Measurements from ENCODE around the gene TMIE. TPM values are rescaled to one million over a fixed set of nuclear protein-coding genes. Genes with fewer than 3 reads are reported as not detected.
A peak's percentile ranks its signal among the peaks of the same experiment; 100 is the strongest.

The TMIE gene
- polyA plus RNA-seq, 1 donor (not counting 4 experiments of a cell fraction or from before 2014, with no cell fraction given), result 0.07 TPM

DNA sequence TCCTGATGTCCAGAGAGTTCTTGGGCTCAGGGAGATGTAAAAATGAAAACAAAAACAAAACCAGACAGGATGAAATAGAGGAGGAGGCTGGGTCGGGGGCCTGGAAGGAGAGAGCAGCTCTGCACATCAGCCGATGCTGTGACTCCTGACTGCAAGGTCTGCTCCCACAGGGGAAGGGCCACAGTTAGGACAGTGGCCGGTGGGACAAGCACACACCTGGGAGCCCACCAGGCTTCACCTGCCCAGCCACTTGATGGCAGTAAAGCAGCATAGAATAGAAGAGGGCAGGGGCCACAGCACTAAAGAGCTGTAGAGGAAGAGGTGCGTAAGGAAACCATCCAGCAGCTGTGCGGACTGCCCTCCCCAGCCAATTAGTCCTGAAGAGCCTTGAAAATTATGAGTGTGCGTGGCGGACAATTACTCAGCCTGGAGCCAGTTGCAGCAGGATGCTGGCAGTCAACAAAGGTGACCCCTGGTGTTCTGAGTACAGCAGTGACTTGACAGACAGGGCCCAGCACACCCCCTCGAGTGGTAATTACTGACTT lies 37.5 kb upstream of the TMIE start:
- TF ChIP-seq CTCF (optimal IDR thresholded peaks at IDR 0.05 in 1 of 3, IDR thresholded peaks at IDR 0.05 in 1 of 3, conservative IDR thresholded peaks at IDR 0.05 in 1 of 3; ENCODE audit: extremely low read depth in 1 of 3, insufficient read depth in 2 of 3, low read length in 3 of 3), result peak in 2 of 3 experiments; percentile 18 to 28
- no peak for TF ChIP-seq EZH2 (IDR thresholded peaks at IDR 0.05; ENCODE audit: low read length)
- Histone ChIP-seq H3K36me3 (ENCODE audit: control insufficient read depth in 2 of 2, extremely low read depth in 1 of 2, insufficient read depth in 2 of 2, low read length in 2 of 2) (no peaks in the 10 kb centered on the region), H3K4me2 (ENCODE audit: control insufficient read depth, extremely low read depth, insufficient read depth, low read depth, low read length) (no peak overlapping the region), H3K9me1 (ENCODE audit: control insufficient read depth, extremely low read depth, insufficient read depth, low read length) (peaks cover 2% of the 10 kb centered on the region), H3K9ac (ENCODE audit: control insufficient read depth, extremely low read depth, insufficient read depth, low read length) (no peak overlapping the region), H3K4me1 (ENCODE audit: control insufficient read depth, extremely low read depth, insufficient read depth, low read length) (peaks cover 20% of the 10 kb centered on the region), H3K79me2 (ENCODE audit: control insufficient read depth, insufficient read depth, low read length) (no peaks in the 10 kb centered on the region), H3K27ac (ENCODE audit: control insufficient read depth, insufficient read depth, low read length) (no peak overlapping the region), H3K27me3 (ENCODE audit: control insufficient read depth, extremely low read depth, insufficient read depth, low read length) (no peaks in the 10 kb centered on the region), H3K9me3 (ENCODE audit: control insufficient read depth, low read depth, low read length) (no peaks in the 10 kb centered on the region), H2AFZ (ENCODE audit: control insufficient read depth, low read length) (no peak overlapping the region), H3K4me3 (ENCODE audit: control insufficient read depth in 2 of 3, extremely low read depth in 1 of 3, insufficient read depth in 2 of 3, low read depth in 1 of 3, low read length in 3 of 3) (no peak overlapping the region), H4K20me1 (ENCODE audit: control insufficient read depth, extremely low read depth, insufficient read depth, low read length) (no peaks in the 10 kb centered on the region)
- no peak for DNase-seq (ENCODE audit: low read depth, low spot score)
- dilution Hi-C loops (cut with MboI; ENCODE audit: extremely low pct_ligation_motif_present, low sequenced_read_pairs), result no loop called here
- FAIRE-seq, result no peak

GRCh38 chr3:46664188-46664970 lies 36.8 kb upstream of the TMIE start:
- Histone ChIP-seq H3K9me3 (ENCODE audit: control insufficient read depth, low read depth, low read length) (no peaks in the 10 kb centered on the region), H3K4me2 (ENCODE audit: control insufficient read depth, extremely low read depth, insufficient read depth, low read depth, low read length) (no peak overlapping the region), H3K9ac (ENCODE audit: control insufficient read depth, extremely low read depth, insufficient read depth, low read length) (no peak overlapping the region), H3K4me3 (ENCODE audit: control insufficient read depth in 2 of 3, extremely low read depth in 1 of 3, insufficient read depth in 2 of 3, low read depth in 1 of 3, low read length in 3 of 3) (no peak overlapping the region), H3K9me1 (ENCODE audit: control insufficient read depth, extremely low read depth, insufficient read depth, low read length) (no peaks in the 10 kb centered on the region), H2AFZ (ENCODE audit: control insufficient read depth, low read length) (no peak overlapping the region), H3K36me3 (ENCODE audit: control insufficient read depth in 2 of 2, extremely low read depth in 1 of 2, insufficient read depth in 2 of 2, low read length in 2 of 2) (no peaks in the 10 kb centered on the region), H3K79me2 (ENCODE audit: control insufficient read depth, insufficient read depth, low read length) (no peaks in the 10 kb centered on the region), H3K27me3 (ENCODE audit: control insufficient read depth, extremely low read depth, insufficient read depth, low read length) (no peaks in the 10 kb centered on the region), H3K4me1 (ENCODE audit: control insufficient read depth, extremely low read depth, insufficient read depth, low read length) (peaks cover 15% of the 10 kb centered on the region), H3K27ac (ENCODE audit: control insufficient read depth, insufficient read depth, low read length) (no peak overlapping the region), H4K20me1 (ENCODE audit: control insufficient read depth, extremely low read depth, insufficient read depth, low read length) (no peaks in the 10 kb centered on the region)
- dilution Hi-C loops (cut with MboI; ENCODE audit: extremely low pct_ligation_motif_present, low sequenced_read_pairs), result no loop called here
- TF ChIP-seq EZH2 (IDR thresholded peaks at IDR 0.05; ENCODE audit: low read length) (no peak), CTCF (optimal IDR thresholded peaks at IDR 0.05 in 1 of 3, IDR thresholded peaks at IDR 0.05 in 1 of 3, conservative IDR thresholded peaks at IDR 0.05 in 1 of 3; ENCODE audit: extremely low read depth in 1 of 3, insufficient read depth in 2 of 3, low read length in 3 of 3) (no peak)
- DNase-seq (ENCODE audit: low read depth, low spot score) (no peak), FAIRE-seq (no peak)
